Bronchial epithelial cell (primary cell): ENCODE measurements around the gene MMP14. TPM values are rescaled to one million over a fixed set of nuclear protein-coding genes. Genes with fewer than 3 reads are reported as not detected.
"Not testable (repeated sequence)": the region's sequence is repeated elsewhere in the genome, so short reads cannot be mapped to it uniquely, and the experiment has no call there.

Source experiments
- DNase-seq: peaks from one replicate; pipeline ENCODE4 v3.0.0-alpha.2; 2010; ENCODE audit warnings: low read depth
- FAIRE-seq: peaks from 2 replicates; lab custom pipeline; 2011; peaks lifted over from hg19 to GRCh38; lab: Jason Lieb, UNC
- H3K27me3 ChIP-seq: 2 replicates; pipeline ENCODE4 v1.5.1; 2011; ENCODE audit warnings: low read length; ENCODE audit not compliant: control insufficient read depth, insufficient read depth
- H3K36me3 ChIP-seq: 2 replicates; pipeline ENCODE4 v1.5.1; 2011; ENCODE audit warnings: low read length; ENCODE audit not compliant: control insufficient read depth, insufficient read depth
- H3K4me3 ChIP-seq: 2 replicates; pipeline ENCODE4 v1.5.1; 2011; ENCODE audit warnings: mild to moderate bottlenecking, low read depth, low read length, control low read depth
- CTCF ChIP-seq: IDR thresholded peaks from 2 replicates; pipeline ENCODE4 v1.5.1; 2011; ENCODE audit warnings: mild to moderate bottlenecking, moderate library complexity, low read length, control low read depth, inconsistent platforms; ENCODE audit not compliant: insufficient read depth, severe bottlenecking
- total RNA-seq: library from RNA; depleted of rRNA; stranded (reverse); fragments of >200 nt; gene quantifications from 2 replicates; pipeline ENCODE4 v1.2.1, GENCODE V29; 2014

The MMP14 gene
- total RNA-seq, 1 donor from 2014 or later: 126 TPM

- no peak for TF ChIP-seq CTCF
- DNase-seq: peak; percentile 93
- no peak for FAIRE-seq
- H3K4me3 ChIP-seq: no peak overlapping the region
- no peaks in the 10 kb centered on the region for H3K27me3 ChIP-seq
- H3K36me3 ChIP-seq: no peaks in the 10 kb centered on the region
These were observed 11.6 kb upstream of the MMP14 start for GRCh38 chr14:22824711-22825359.

GRCh38 chr14:22829076-22829660 lies 7.2 kb upstream of the MMP14 start:
- not testable (repeated sequence) for H3K27me3 ChIP-seq, H3K36me3 ChIP-seq, FAIRE-seq, DNase-seq
- H3K4me3 ChIP-seq: peak overlapping the region; percentile 93

- DNase-seq: peak; percentile 74
- Histone ChIP-seq H3K27me3 (no peaks in the 10 kb centered on the region), H3K4me3 (peak within 1 kb of the TSS; percentile 93), H3K36me3 (peaks cover 7% of the 10 kb centered on the region)
- TF ChIP-seq CTCF: no peak
- no peak for FAIRE-seq
These were observed 6.5 kb upstream of the MMP14 start, which contains the start of gene MRPL52 for GRCh38 chr14:22829661-22830442. Gene MRPL52 (plus strand): TSS chr14:22829887. CDS start chr14:22829913, 26 bp downstream.

- DNase-seq: no peak
- Histone ChIP-seq H3K4me3 (peak overlapping the region; percentile 93), H3K36me3 (peaks cover 7% of the 10 kb centered on the region), H3K27me3 (no peaks in the 10 kb centered on the region)
- no peak for TF ChIP-seq CTCF
- no peak for FAIRE-seq
These were observed 5.9 kb upstream of the MMP14 start for GRCh38 chr14:22830443-22831010.

- Histone ChIP-seq H3K36me3 (peaks cover 9% of the 10 kb centered on the region), H3K27me3 (no peaks in the 10 kb centered on the region), H3K4me3 (no peak overlapping the region)
- DNase-seq (no peak), FAIRE-seq (no peak)
- TF ChIP-seq CTCF: no peak
These were observed 880 bp upstream of the MMP14 start for GRCh38 chr14:22835505-22835904.
